Gastroesophageal sphincter (tissue), 3 donors: ENCODE results near the gene GRIK2.

Experiments
- EP300 ChIP-seq: sonication (generic); formaldehyde crosslinking; IDR thresholded peaks from one replicate; pipeline ENCODE4 v1.6.1; 2017; ENCODE audit warnings: antibody characterized with exemption, mild to moderate bottlenecking
- POLR2A ChIP-seq, 2 donors: fragments of 450-650 bp; IDR thresholded peaks; one replicate each; pipeline ENCODE4 v1.6.1; 2017; ENCODE audit warnings: antibody characterized with exemption in 2 of 2, mild to moderate bottlenecking in 2 of 2, moderate library complexity in 1 of 2
- POLR2AphosphoS5 ChIP-seq: sonication (generic); formaldehyde crosslinking; IDR thresholded peaks from one replicate; pipeline ENCODE4 v1.6.1; 2017; ENCODE audit warnings: antibody characterized with exemption
- TF ChIP-seq, protein P1 (sequence below), 4 experiments: fragments of 200-600 bp in 2 of 4; fragments of 450-650 bp in 2 of 4; sonication (generic) in 1 of 4; IDR thresholded peaks; one replicate each; pipeline ENCODE4 v1.5.1; 2017 to 2019; ENCODE audit warnings: antibody characterized with exemption in 4 of 4, mild to moderate bottlenecking in 2 of 4, moderate library complexity in 2 of 4

GRCh38 chr6:101662111-101662897 is 268.8 kb downstream of the GRIK2 start:
- TF ChIP-seq, protein P1, sequence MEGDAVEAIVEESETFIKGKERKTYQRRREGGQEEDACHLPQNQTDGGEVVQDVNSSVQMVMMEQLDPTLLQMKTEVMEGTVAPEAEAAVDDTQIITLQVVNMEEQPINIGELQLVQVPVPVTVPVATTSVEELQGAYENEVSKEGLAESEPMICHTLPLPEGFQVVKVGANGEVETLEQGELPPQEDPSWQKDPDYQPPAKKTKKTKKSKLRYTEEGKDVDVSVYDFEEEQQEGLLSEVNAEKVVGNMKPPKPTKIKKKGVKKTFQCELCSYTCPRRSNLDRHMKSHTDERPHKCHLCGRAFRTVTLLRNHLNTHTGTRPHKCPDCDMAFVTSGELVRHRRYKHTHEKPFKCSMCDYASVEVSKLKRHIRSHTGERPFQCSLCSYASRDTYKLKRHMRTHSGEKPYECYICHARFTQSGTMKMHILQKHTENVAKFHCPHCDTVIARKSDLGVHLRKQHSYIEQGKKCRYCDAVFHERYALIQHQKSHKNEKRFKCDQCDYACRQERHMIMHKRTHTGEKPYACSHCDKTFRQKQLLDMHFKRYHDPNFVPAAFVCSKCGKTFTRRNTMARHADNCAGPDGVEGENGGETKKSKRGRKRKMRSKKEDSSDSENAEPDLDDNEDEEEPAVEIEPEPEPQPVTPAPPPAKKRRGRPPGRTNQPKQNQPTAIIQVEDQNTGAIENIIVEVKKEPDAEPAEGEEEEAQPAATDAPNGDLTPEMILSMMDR (IDR thresholded peaks at IDR 0.05): no peak
- no peak for TF ChIP-seq POLR2AphosphoS5
- no peak for TF ChIP-seq POLR2A (IDR thresholded peaks at IDR 0.05)
- no peak for TF ChIP-seq EP300
